Measurements from ENCODE around the gene WWP2.

GRCh38 chr16:69936252-69936651 is 174.1 kb downstream of the WWP2 start:
- no peak for TF ChIP-seq ZNF76 (tag by site-specific recombination; IDR thresholded peaks at IDR 0.05; ENCODE audit: borderline replicate concordance, low read depth)
- no peak for TF ChIP-seq ZNF707 (tag by site-specific recombination; IDR thresholded peaks at IDR 0.05)
- TF ChIP-seq CTCF (tag by site-specific recombination; IDR thresholded peaks at IDR 0.05): no peak
- no peak for TF ChIP-seq ZBTB49 (tag by site-specific recombination; IDR thresholded peaks at IDR 0.05; ENCODE audit: low read depth)
- TF ChIP-seq ZNF274 (IDR thresholded peaks at IDR 0.05; ENCODE audit: low read length): no peak
- TF ChIP-seq ZNF274 (tag by site-specific recombination; IDR thresholded peaks at IDR 0.05; ENCODE audit: borderline replicate concordance): no peak

All from HEK293 (cell line).